ENCODE data around the gene KCTD13. TPM values are rescaled to one million over a fixed set of nuclear protein-coding genes. Genes with fewer than 3 reads are reported as not detected.

Gene KCTD13
- polyA plus RNA-seq, 1 of the 3 experiments (the other 2 are of a cell fraction) = 31.0 TPM

- ChIA-PET CTCF (no interaction called here), POLR2A (interaction anchor here (0.5 kb wide), 1 partner anchor 27 kb away, joined by 3 read pairs; no protein-coding TSS in a partner anchor)
These were observed 45.0 kb downstream of the KCTD13 start for GRCh38 chr16:29881050-29881449.

GRCh38 chr16:29878172-29878571 is 47.9 kb downstream of the KCTD13 start:
- no peaks in the 10 kb centered on the region for H3K9me3 ChIP-seq
- H2AFZ ChIP-seq (ENCODE audit: low read depth) = no peak overlapping the region
- H3F3A ChIP-seq (replicated peaks; ENCODE audit: insufficient read depth) = no peaks in the 10 kb centered on the region
- H3K4me3 ChIP-seq (ENCODE audit: low read depth in 2 of 2, low read length in 1 of 2) = no peak overlapping the region
- 97% methylated on average over 13 of the region's 14 CpGs for WGBS (ENCODE audit: low lambda C conversion rate)
- no peaks in the 10 kb centered on the region for H3K79me2 ChIP-seq (ENCODE audit: insufficient read depth)
- ChIA-PET CTCF (interaction anchor here (1.3 to 1.5 kb wide), 2 partner anchors 11 to 15 kb away, joined by 3 to 5 read pairs; partner anchors contain the start of gene CDIPT), POLR2A (interaction anchor here (0.7 to 0.8 kb wide), 3 partner anchors 10 to 48 kb away, joined by 3 to 4 read pairs (median 3); partner anchors contain the start of genes CDIPT and KCTD13)
- no peaks in the 10 kb centered on the region for H4K20me1 ChIP-seq (ENCODE audit: insufficient read depth)
- H3K9me2 ChIP-seq = no peaks in the 10 kb centered on the region
- H3K36me3 ChIP-seq (replicated peaks in 1 of 2; ENCODE audit: control insufficient read depth in 1 of 2, insufficient read depth in 2 of 2, low read length in 1 of 2) = no peaks in the 10 kb centered on the region
- no peak overlapping the region for H3K9ac ChIP-seq
- no peak for DNase-seq
- no peaks in the 10 kb centered on the region for H3K4me1 ChIP-seq (ENCODE audit: control insufficient read depth in 1 of 2, insufficient read depth in 2 of 2, low read depth in 1 of 2, low read length in 1 of 2)
- H3K4me2 ChIP-seq = no peak overlapping the region
- no peaks in the 10 kb centered on the region for H3K27me3 ChIP-seq (ENCODE audit: insufficient read depth)
- TF ChIP-seq TCF12 (IDR thresholded peaks at IDR 0.05) = no peak
- TF ChIP-seq CHD2 (IDR thresholded peaks at IDR 0.05; ENCODE audit: low read length, partially characterized antibody) = no peak
- TF ChIP-seq NFIC (IDR thresholded peaks at IDR 0.05; ENCODE audit: borderline replicate concordance) = no peak
- no peak for TF ChIP-seq IRF3 (IDR thresholded peaks at IDR 0.05; ENCODE audit: low read depth, low read length)
- no peak for TF ChIP-seq RAD21 (IDR thresholded peaks at IDR 0.05; ENCODE audit: low read length)
- no peak for TF ChIP-seq NRF1 (IDR thresholded peaks at IDR 0.05; ENCODE audit: low read depth, low read length)
- TF ChIP-seq FOXJ3 (CRISPR knock-in tag; IDR thresholded peaks at IDR 0.05) = no peak
- no peak for TF ChIP-seq ZBTB33 (IDR thresholded peaks at IDR 0.05; ENCODE audit: borderline replicate concordance, low read depth)
- TF ChIP-seq PBX3 (IDR thresholded peaks at IDR 0.05) = no peak
- TF ChIP-seq POLR2AphosphoS5 (IDR thresholded peaks at IDR 0.05; ENCODE audit: low read depth, low read length) = no peak
- no peak overlapping the region for H3K27ac ChIP-seq (ENCODE audit: low read depth in 2 of 2, low read length in 1 of 2)

More at GRCh38 chr16:29881050-29881449, 45.0 kb downstream of the KCTD13 start:
- Histone ChIP-seq H3F3A (replicated peaks; ENCODE audit: insufficient read depth) (no peaks in the 10 kb centered on the region), H3K9me3 (no peaks in the 10 kb centered on the region), H2AFZ (ENCODE audit: low read depth) (no peak overlapping the region), H3K4me1 (ENCODE audit: control insufficient read depth in 1 of 2, insufficient read depth in 2 of 2, low read depth in 1 of 2, low read length in 1 of 2) (no peaks in the 10 kb centered on the region), H4K20me1 (ENCODE audit: insufficient read depth) (no peaks in the 10 kb centered on the region), H3K36me3 (replicated peaks in 1 of 2; ENCODE audit: control insufficient read depth in 1 of 2, insufficient read depth in 2 of 2, low read length in 1 of 2) (peaks cover 4 to 8% of the 10 kb centered on the region in 2 experiments), H3K4me3 (ENCODE audit: low read depth in 2 of 2, low read length in 1 of 2) (no peak overlapping the region), H3K27me3 (ENCODE audit: insufficient read depth) (no peaks in the 10 kb centered on the region), H3K4me2 (no peak overlapping the region), H3K79me2 (ENCODE audit: insufficient read depth) (no peaks in the 10 kb centered on the region), H3K9me2 (no peaks in the 10 kb centered on the region), H3K9ac (no peak overlapping the region), H3K27ac (ENCODE audit: low read depth in 2 of 2, low read length in 1 of 2) (no peak overlapping the region)
- 90% methylated on average over 3 of the region's 3 CpGs for WGBS (ENCODE audit: low lambda C conversion rate)
- no peak for DNase-seq
- TF ChIP-seq MEF2A (IDR thresholded peaks at IDR 0.05; ENCODE audit: borderline replicate concordance, low read depth) = no peak

Measured in SK-N-SH (cell line).